ENCODE data around the gene TRIM28. TPM values are rescaled to one million over a fixed set of nuclear protein-coding genes. Genes with fewer than 3 reads are reported as not detected.

The TRIM28 gene
- total RNA-seq, 2 donors from 2014 or later: 427 to 525 TPM

DNA sequence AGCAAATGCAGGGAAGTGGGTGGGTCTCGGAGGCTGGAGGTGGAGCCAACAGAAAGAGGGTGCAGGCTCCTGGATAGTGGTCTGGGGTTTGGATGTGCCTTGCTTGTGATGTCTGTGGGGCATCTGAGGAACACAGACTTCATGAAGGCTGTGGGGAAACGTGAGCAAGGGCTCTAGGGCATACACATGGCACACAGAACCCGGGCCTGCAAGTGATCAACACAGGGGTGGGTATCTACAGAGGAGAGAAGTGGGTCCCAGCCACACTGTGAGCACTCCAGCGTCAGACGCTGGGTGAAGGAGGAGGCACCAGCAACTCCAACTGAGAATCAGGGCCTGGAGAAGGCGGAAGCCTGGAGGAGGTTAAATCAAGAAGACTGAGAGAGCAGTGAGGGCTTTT lies 20.0 kb downstream of the TRIM28 start:
- no peak for DNase-seq
- Mint-ChIP-seq H3K36me3 (ENCODE audit: low read depth) (no peaks in the 10 kb centered on the region), H3K27me3 (no peaks in the 10 kb centered on the region), H3K27ac (peak overlapping the region; percentile 92), H3K4me1 (peaks cover 31% of the 10 kb centered on the region), H3K4me3 (peak overlapping the region; percentile 94)
- no peaks in the 10 kb centered on the region for H3K9me3 ChIP-seq (ENCODE audit: control insufficient read depth, low read length, poor library complexity, severe bottlenecking)
- ATAC-seq: no peak

DNA sequence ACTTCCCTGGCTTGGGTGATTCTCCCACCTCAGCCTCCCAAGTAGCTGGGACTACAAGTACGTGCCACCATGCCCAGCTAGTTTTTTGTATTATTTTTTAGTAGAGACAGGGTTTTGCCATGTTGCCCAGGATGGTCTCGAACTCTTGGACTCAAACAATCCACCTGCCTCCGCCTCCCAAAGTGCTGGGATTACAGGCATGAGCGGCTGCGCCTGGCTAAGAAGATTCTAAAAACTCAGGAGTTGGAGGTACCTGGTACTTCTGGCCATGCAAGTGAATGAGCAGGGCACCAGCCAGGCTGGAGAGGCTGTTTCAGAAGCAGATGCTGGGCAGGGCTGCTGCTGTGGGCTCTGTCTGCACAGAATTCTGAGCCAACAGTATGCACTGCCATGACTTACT lies 23.1 kb downstream of the TRIM28 start:
- no peaks in the 10 kb centered on the region for H3K27me3 Mint-ChIP-seq
- DNase-seq (no peak), ATAC-seq (no peak)
- H3K36me3 Mint-ChIP-seq (ENCODE audit: low read depth): no peaks in the 10 kb centered on the region
- H3K27ac Mint-ChIP-seq: no peak overlapping the region
- H3K9me3 ChIP-seq (ENCODE audit: control insufficient read depth, low read length, poor library complexity, severe bottlenecking): no peaks in the 10 kb centered on the region
- peaks cover 18% of the 10 kb centered on the region for H3K4me1 Mint-ChIP-seq
- no peak overlapping the region for H3K4me3 Mint-ChIP-seq

DNA sequence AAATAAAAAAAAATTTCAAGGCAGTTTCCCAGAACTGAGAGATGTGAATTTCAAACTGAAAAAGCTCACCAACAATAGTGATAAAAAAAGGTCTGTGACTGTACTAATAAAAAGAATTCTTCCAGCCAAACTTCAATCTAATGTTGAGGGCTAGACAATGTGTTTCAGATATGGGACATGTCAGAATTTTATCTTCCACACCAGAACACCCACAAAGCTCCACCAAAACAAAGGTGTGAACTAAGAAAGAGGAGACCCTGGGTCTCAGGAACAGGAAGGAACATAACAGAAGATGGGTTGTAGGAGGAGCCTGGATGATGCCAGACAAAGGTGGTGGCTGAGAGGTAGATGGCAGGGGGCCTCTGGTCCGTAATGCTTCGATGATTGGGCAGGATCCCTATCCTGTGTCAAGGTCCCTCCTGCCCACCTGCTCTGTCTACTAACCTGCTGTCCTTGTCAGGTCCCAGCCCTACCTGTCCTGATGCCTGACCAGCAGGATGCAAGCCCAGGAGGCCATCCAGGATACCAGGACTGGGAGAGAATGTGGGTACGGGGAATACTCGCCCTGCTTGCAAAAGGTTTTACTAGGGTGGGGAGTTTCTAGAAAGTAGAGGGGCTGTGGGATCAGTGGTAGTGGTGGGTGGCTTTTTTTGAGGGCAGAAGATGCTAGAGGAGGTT lies 24.7 kb downstream of the TRIM28 start:
- H3K4me3 Mint-ChIP-seq: no peak overlapping the region
- H3K27ac Mint-ChIP-seq: peak overlapping the region; percentile 74
- no peak for ATAC-seq
- no peaks in the 10 kb centered on the region for H3K9me3 ChIP-seq (ENCODE audit: control insufficient read depth, low read length, poor library complexity, severe bottlenecking)
- no peaks in the 10 kb centered on the region for H3K27me3 Mint-ChIP-seq
- DNase-seq: no peak
- peaks cover 23% of the 10 kb centered on the region for H3K4me1 Mint-ChIP-seq
- H3K36me3 Mint-ChIP-seq (ENCODE audit: low read depth): peaks cover 2% of the 10 kb centered on the region

DNA sequence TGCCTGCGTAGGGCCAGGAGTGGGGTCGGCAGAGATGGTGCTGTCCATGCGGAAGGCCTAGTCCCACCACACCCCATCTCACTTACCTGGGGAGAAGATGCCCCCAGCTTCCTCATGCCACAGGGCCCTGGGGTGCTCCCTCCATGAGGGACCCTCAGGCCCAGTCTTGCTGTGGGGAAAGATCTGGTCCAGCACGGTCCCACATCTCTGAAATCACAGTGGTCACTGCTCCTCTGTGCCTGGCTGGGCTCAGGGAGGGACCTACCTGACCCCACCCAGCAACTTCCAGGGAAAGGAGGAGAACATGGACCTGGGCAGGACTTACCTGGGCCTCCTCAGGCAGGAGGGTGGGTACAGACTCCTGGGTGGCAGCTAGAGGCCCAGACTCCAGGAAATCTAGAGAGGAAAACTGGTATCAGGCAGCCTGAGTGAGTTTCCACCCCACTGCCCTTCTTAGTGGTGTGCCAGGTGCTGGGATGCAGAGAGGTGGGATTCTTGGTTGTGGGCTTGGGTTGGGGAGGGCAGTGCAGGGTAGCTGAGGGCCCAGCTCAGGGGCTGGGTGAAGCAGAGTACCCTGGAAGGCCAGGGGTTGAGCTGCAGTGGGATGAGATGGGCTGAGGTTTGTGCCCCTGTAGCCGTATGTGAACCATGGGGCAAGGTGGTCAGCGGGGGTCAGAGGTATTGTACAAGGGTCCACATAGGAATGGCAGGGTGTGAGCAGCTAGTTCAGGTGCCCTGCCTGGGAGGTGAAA lies 25.5 kb downstream of the TRIM28 start:
- ATAC-seq: no peak
- H3K27me3 Mint-ChIP-seq: no peaks in the 10 kb centered on the region
- H3K27ac Mint-ChIP-seq: peak overlapping the region; percentile 74
- peaks cover 22% of the 10 kb centered on the region for H3K4me1 Mint-ChIP-seq
- no peaks in the 10 kb centered on the region for H3K9me3 ChIP-seq (ENCODE audit: control insufficient read depth, low read length, poor library complexity, severe bottlenecking)
- H3K36me3 Mint-ChIP-seq (ENCODE audit: low read depth): peaks cover 2% of the 10 kb centered on the region
- DNase-seq: peak in 1 of 3 donors; percentile 7
- no peak overlapping the region for H3K4me3 Mint-ChIP-seq

DNA sequence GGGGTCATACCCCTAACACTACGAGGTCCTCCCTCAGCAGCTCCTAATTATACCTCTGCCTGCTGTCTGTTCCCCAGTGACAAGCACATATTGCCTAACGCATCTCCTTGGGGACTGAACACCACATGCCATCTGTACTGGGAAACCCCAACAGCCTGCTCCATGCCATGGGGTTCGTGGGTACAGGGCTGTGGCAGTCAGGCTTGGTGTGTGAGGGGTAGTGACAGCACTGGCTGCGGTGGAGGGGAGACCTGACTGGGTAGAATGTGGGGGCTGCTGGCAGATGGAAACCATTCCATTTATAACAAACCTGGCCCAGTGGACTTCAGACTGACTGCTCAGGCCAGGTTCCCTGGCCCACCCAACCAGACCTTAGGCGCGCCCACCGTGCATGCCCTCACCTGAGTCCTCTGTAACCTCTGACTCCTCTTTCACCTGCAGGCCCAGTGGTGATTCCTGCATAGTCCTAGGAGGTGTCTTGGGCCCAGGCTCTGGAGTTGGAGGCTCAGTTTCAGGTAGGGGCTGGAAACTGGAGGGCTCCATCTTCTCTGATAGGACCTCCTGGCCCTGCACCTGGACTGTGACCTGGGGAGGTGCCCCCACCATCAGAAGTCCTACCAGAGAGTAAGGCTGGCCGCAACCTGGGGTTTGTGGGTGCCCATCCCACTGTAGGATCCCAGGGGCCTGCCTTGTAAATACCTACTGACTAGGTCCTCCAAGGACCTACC lies 26.2 kb downstream of the TRIM28 start:
- no peak for ATAC-seq
- no peak overlapping the region for H3K27ac Mint-ChIP-seq

DNA sequence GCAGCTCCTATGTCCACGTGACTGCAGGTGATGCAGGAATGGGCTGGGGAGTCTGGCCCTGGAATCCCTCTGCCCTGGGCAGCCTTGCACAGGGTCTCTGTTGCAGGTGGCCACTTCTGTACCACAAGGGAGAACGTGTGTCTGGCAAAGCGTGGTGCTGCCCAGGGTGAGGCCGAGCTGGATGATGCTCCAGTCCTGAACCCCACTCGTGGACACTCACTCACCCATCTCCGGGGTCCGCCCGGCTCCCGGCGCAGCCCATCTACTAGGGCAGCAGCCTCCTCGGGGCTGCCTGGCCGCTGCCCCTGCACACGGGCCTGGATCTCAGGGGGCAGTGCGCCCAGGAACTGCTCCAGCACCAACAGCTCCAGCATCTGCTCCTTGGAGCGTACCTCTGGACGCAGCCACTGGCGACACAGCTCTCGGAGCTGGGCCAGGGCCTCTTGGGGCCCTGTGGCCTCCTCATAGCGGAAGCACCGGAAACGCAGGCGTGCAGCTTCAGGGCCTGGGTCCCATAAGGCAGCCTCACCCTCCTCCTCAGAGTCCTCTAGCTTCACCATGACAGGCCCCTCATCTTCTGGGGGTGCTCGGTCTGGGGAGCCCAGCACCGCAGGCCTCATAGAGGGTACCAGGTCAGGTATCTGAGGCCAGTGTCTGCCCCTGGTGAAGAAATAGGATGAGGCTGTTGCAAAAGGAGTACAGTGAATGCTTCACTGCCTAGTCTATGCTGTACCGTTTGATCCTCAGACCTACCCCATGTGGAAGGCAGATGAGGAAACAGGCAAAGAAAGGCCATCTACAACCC lies 27.1 kb downstream of the TRIM28 start:
- H3K27me3 Mint-ChIP-seq: no peaks in the 10 kb centered on the region
- H3K27ac Mint-ChIP-seq: no peak overlapping the region
- no peak overlapping the region for H3K4me3 Mint-ChIP-seq
- H3K9me3 ChIP-seq (ENCODE audit: control insufficient read depth, low read length, poor library complexity, severe bottlenecking): no peaks in the 10 kb centered on the region
- peaks cover 24% of the 10 kb centered on the region for H3K4me1 Mint-ChIP-seq
- H3K36me3 Mint-ChIP-seq (ENCODE audit: low read depth): peaks cover 2% of the 10 kb centered on the region
- ATAC-seq: no peak
- DNase-seq: peak in 1 of 3 donors; percentile 6

More for the DNA sequence above, 26.2 kb downstream of the TRIM28 start:
- Mint-ChIP-seq H3K36me3 (ENCODE audit: low read depth) (peaks cover 2% of the 10 kb centered on the region), H3K4me3 (no peak overlapping the region), H3K4me1 (peaks cover 22% of the 10 kb centered on the region), H3K27me3 (no peaks in the 10 kb centered on the region)
- H3K9me3 ChIP-seq (ENCODE audit: control insufficient read depth, low read length, poor library complexity, severe bottlenecking): no peaks in the 10 kb centered on the region
- no peak for DNase-seq

DNA sequence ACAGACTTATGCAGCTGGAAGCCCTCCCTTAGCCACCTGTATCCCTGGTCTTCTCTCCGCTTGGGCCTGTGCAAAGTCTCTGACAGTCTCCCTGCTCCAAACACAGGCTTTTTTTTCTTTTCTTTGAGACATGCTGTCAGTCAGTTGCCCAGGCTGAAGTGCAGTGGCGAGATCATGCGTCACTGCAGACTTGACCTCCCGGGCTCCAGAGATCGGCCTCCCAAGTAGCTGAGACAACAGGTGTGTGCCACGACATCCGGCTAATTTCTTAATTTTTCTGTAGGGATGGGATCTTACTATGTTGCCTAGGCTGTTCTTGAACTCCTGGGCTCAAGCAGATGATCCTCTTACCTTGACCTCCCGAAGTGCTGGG lies 27.7 kb downstream of the TRIM28 start:
- H3K27ac Mint-ChIP-seq: peak overlapping the region; percentile 95
- H3K4me1 Mint-ChIP-seq: peaks cover 24% of the 10 kb centered on the region
- peak overlapping the region; percentile 58 for H3K4me3 Mint-ChIP-seq
- no peak for ATAC-seq
- no peak for DNase-seq
- H3K9me3 ChIP-seq (ENCODE audit: control insufficient read depth, low read length, poor library complexity, severe bottlenecking): no peaks in the 10 kb centered on the region
- H3K36me3 Mint-ChIP-seq (ENCODE audit: low read depth): peaks cover 2% of the 10 kb centered on the region
- no peaks in the 10 kb centered on the region for H3K27me3 Mint-ChIP-seq

DNA sequence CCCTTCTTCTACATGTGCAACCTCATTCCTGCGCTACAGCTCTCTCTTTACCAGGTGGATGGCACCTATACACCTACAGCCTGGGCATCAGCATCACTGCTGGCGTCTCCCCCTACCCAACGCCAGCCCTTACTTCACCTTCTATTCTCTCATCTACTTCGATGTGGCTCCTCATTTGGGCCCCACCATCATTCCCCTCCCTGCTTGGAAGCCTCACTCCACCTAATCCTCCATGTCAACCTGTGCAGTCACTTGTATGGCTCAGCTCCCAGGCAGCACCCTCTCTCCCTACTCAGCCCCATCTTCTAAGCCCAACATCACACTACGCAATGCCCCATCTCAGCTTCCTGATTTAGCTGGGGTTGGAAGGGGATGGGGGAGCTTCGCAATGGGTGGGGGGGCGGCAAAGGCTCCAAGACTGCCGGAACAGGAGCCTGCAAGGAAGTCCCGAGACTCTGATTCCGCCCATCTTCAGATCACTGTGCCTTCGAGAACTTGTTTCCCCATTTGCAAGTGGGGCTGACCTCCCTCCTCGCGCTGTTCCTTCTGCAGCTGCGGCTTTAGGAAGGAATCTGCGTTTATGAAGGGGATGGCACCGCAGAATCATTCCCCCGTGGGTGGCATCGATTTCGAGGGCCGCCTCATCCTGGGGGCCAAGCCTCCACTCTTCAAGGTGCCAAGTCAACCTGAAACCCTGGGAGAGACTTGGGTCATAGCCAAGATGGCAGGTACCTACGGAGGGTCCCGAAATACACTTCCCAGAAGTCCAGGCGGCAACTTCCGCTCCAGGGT lies 28.4 kb downstream of the TRIM28 start:
- Mint-ChIP-seq H3K27me3 (no peaks in the 10 kb centered on the region), H3K27ac (peak overlapping the region; percentile 95), H3K36me3 (ENCODE audit: low read depth) (peaks cover 2% of the 10 kb centered on the region), H3K4me1 (peaks cover 24% of the 10 kb centered on the region), H3K4me3 (peak overlapping the region; percentile 96)
- no peaks in the 10 kb centered on the region for H3K9me3 ChIP-seq (ENCODE audit: control insufficient read depth, low read length, poor library complexity, severe bottlenecking)
- ATAC-seq: no peak
- no peak for DNase-seq

DNA sequence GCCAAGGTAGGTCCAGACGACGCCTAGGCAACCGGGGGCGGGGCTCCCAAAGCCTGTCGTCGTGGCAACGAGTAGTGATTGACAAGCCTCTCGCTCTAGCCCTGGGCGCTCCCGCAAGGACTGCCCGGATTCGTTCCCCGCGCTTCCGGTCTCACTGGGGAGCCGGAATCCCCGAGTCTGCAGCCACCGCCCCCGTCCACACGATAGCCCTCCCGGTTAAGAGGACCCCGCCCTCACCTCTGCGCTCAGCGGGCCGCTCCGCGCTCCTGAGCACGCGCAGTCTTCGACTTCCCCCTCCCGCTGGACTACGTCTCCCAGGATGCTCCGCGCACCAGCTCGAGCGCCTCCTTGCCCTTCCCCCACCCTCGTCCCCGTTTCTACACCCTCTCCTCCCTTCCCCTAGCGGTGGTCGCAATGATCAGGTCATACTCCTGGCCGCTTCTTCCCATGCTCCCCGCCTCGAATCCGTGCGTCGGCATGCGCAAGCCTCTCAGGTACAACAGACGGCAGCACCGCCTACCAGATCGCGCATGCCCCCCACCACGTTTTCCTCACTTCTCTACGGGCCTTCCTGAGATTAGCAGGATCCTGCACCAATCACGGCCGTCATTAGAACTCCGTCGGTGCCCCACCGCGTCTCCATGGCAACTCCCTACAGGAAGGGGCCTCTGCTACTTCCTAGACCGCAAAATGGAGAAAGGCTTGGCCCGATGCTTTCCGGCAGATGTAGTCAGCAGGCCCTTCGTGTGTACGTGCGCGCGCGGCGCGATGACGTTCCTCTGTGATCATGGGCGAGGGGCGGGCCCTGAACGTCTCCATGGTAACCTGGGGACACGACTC lies 29.2 kb downstream of the TRIM28 start, which contains the start of gene MZF1:
Gene MZF1, minus strand, starts transcription at position 518 of the 840 bp plus-strand sequence. CDS start 1,946 bp downstream, outside the sequence.
- no peaks in the 10 kb centered on the region for H3K27me3 Mint-ChIP-seq
- peak; percentile 98 to 99 (median 99) for DNase-seq
- peaks cover 2% of the 10 kb centered on the region for H3K36me3 Mint-ChIP-seq (ENCODE audit: low read depth)
- H3K9me3 ChIP-seq (ENCODE audit: control insufficient read depth, low read length, poor library complexity, severe bottlenecking): no peaks in the 10 kb centered on the region
- ATAC-seq: peak; percentile 77
- H3K27ac Mint-ChIP-seq: peak within 1 kb of the TSS; percentile 95
- H3K4me1 Mint-ChIP-seq: peaks cover 24% of the 10 kb centered on the region
- H3K4me3 Mint-ChIP-seq: peak within 1 kb of the TSS; percentile 96

DNA sequence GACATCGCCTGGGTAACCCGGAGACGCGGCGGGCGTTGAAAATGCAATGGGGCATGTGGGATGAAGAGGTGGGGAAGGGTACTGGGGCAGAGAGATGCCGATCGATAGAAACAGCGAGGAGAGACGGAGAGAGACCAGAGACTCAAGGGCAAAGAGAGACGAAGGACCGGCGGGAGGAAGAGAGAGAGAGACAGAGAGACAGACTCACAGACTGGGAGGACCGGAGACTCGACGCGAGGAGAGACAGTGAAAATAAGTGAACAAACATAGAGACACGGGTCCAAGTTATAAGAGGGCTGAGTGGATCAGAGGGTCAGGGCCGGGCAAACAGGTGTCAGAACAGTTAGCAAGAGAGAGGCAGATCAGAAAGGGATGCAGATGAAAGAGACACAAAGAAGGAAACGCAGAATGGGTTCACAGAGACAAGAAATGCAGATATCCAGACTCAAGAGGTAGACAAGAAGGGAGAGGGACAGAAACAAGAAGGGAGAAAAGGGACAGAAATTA lies 29.8 kb downstream of the TRIM28 start:
- no peaks in the 10 kb centered on the region for H3K9me3 ChIP-seq (ENCODE audit: control insufficient read depth, low read length, poor library complexity, severe bottlenecking)
- ATAC-seq (no peak), DNase-seq (no peak)
- H3K27me3 Mint-ChIP-seq: no peaks in the 10 kb centered on the region
- peaks cover 22% of the 10 kb centered on the region for H3K4me1 Mint-ChIP-seq
- H3K27ac Mint-ChIP-seq: peak overlapping the region; percentile 95
- H3K36me3 Mint-ChIP-seq (ENCODE audit: low read depth): peaks cover 2% of the 10 kb centered on the region
- H3K4me3 Mint-ChIP-seq: peak overlapping the region; percentile 96

DNA sequence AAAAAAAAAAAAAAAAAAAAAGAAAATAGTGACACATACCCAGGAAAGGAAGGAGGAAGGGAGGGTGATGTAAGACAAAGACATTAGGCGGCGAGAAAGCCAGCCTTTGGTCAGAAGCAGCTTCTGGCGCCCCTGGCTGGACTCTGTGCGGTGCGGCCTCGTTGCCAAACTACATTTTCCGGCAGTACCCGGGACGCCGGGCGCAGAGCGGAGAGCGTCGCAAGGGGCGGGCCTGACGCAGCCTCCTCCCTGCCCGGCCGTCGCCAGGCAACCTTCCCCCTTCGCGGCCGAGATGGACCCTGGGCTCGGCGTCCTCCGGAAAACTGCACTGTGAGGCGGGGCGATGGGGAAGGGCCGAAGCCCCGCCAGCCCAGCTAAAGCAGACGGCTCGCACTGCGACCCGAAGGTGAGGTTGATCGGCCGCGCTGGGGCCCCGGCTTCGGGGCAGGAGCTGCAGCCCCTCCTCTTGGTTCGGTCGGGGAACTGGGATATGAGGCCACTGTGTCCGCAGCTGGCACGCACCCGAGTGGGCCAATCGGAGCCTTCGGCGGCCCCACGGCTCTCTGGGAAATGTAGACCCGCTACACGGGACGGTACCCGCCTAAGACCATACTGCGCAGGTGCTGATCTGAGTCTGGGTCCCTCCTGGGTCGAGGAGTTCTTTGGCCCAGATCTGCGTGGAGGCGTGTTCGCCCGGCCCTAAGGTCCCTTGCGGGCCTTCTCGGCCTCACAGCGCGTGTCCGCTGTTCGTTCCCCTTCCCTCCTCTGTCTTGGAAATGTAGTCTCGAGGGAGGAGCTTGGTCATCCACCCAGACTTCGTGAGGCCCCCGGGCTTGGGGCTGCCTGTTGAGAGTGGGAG lies 31.5 kb downstream of the TRIM28 start:
- peak; percentile 38 for ATAC-seq
- DNase-seq: peak; percentile 64 to 68 (median 65)
- no peaks in the 10 kb centered on the region for H3K27me3 Mint-ChIP-seq
- H3K4me3 Mint-ChIP-seq: peak overlapping the region; percentile 93
- H3K9me3 ChIP-seq (ENCODE audit: control insufficient read depth, low read length, poor library complexity, severe bottlenecking): no peaks in the 10 kb centered on the region
- H3K27ac Mint-ChIP-seq: peak overlapping the region; percentile 95
- peaks cover 33% of the 10 kb centered on the region for H3K4me1 Mint-ChIP-seq
- H3K36me3 Mint-ChIP-seq (ENCODE audit: low read depth): peaks cover 2% of the 10 kb centered on the region

All from T-helper 17 cell (primary cell).